GM21515 (cell line): ENCODE data around the gene SWAP70.
"Not testable (repeated sequence)": the region's sequence is repeated elsewhere in the genome, so short reads cannot be mapped to it uniquely, and the experiment has no call there.

Experiments
- ATAC-seq: cut with Tn5 transposase; IDR thresholded peaks from one replicate; pipeline ENCODE4 v1.9.1; 2021; ENCODE audit not compliant: unreplicated experiment

Gene SWAP70

GRCh38 chr11:9719566-9720289 is 55.9 kb downstream of the SWAP70 start:
- ATAC-seq = no peak

DNA sequence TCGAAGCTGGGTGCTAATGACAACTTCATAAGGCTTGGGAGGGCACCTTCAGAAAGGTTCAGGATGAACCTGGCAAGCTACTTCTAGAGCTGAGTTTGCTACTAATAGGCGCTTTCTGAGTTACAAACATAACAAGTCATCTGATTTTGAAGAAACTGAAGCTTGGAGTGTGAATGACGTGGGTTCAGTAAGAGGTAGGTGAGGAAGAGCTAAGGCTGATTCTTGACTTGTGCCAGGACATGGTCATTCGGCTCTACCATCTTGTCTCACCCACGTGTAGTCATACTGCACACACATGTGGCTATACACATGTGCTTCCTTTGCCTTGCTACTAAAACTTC is 56.4 kb downstream of the SWAP70 start:
- no peak for ATAC-seq

- no peak for ATAC-seq
Observed at GRCh38 chr11:9722023-9722422, 58.1 kb downstream of the SWAP70 start.

GRCh38 chr11:9722893-9723292 is 59.0 kb downstream of the SWAP70 start:
- no peak for ATAC-seq

GRCh38 chr11:9726321-9727022 is 62.6 kb downstream of the SWAP70 start:
- no peak for ATAC-seq

GRCh38 chr11:9728058-9728457 is 64.2 kb downstream of the SWAP70 start:
- ATAC-seq = no peak

DNA sequence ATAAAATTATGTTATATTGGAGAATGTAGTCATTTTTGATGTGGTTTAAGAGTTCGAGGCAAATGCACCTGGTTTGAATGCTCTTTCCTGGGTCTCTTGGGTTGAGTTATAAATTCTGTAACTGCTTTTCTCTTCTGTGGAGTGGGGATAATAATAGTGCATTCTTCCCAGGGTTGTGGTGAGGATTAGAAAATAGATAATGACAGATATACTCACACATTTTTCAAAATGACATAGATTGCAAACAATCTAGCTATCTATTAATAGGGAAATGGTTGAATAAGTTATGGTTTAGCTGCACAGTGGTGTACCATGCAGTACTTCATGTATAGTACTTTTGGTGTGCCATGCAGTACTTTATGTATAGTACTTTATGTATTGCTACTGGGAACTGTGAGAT is 67.4 kb downstream of the SWAP70 start:
- ATAC-seq = no peak

- no peak for ATAC-seq
Observed at GRCh38 chr11:9732453-9732852, 68.6 kb downstream of the SWAP70 start.

- ATAC-seq = no peak
Observed at GRCh38 chr11:9733212-9733611, 69.3 kb downstream of the SWAP70 start.

DNA sequence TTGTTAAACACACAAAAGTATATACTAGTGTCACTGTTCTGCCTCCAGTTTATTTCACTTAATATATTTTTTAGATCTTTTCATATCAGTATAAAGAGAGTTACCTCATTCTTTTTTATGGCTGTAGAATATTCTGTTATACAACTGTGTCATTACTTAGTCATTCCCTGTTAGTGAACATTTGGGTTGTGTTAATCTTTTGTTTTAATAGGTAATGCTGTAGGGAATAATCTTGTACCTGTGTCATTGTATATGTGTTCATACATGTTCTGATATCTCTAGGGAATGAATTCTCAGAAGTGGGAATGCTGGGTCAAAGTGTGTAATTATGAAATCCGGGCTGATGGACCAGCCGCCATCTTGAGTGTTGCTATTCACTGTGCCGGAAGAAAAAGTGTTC is 71.4 kb downstream of the SWAP70 start:
- ATAC-seq = no peak

DNA sequence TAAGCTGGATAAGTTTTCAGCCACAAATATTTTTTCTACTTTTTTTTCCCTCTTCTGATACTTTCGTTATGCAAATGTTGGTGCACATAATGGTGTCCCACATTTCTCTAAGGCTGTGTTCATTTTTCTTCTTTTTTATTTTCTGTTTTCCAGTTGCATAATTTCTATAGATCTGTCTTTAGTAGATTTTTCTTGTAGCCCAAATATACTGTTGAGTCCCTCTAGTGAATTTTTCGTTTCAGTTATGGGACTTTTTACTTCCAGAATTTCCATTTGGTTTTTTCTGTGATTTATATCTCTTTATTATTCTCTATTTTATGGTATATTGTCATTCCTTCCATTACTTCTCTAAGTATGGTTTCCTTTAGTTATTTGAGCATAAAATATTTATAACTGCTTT is 72.0 kb downstream of the SWAP70 start:
- ATAC-seq = no peak

- ATAC-seq = no peak
Observed at GRCh38 chr11:9736365-9736764, 72.5 kb downstream of the SWAP70 start.

GRCh38 chr11:9738116-9738515 is 74.2 kb downstream of the SWAP70 start:
- no peak for ATAC-seq

GRCh38 chr11:9738707-9739106 is 74.8 kb downstream of the SWAP70 start:
- ATAC-seq = no peak

DNA sequence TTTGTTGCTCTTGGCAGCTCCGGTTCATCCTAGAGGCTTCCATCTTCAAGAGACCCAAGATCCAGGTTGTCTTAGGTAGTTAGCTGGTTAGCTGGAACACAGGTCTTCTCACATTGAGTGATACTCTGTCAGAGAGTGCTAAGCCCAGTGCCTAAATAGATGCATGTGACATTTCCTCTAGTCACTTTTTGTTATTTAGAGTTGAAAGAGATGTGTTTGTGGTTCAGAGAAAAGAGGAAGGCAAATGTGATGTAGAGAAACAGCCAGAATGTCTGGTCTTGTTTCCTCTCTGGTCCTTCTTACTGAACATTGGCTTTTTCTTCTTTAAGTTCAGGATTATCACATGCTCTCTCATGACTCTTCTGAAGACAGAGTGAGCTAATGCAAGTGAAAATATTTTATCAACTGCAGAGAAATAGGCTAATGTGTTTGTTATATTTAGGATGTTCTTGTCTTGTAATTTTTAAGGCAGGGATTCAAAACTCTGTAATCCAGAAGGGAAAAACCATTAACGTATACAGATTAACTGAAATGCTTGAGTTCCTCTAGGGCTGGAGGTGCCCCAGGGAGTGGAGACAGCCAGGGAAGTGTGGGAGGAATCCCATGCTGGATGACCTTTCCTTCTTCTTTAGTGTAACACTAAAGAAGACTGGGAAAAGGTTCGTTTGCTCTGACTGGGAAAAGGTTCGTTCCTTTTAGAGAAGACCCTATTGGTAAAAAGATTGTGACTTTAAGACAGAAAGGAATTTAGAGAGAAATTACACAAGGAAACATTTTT is 75.4 kb downstream of the SWAP70 start:
- ATAC-seq = peak; percentile 65

- no peak for ATAC-seq
Observed at GRCh38 chr11:9740202-9740883, 76.5 kb downstream of the SWAP70 start.

- no peak for ATAC-seq
Observed at GRCh38 chr11:9741260-9741659, 77.4 kb downstream of the SWAP70 start.

- ATAC-seq = not testable (repeated sequence)
Observed at GRCh38 chr11:9743512-9743911, 79.6 kb downstream of the SWAP70 start.

DNA sequence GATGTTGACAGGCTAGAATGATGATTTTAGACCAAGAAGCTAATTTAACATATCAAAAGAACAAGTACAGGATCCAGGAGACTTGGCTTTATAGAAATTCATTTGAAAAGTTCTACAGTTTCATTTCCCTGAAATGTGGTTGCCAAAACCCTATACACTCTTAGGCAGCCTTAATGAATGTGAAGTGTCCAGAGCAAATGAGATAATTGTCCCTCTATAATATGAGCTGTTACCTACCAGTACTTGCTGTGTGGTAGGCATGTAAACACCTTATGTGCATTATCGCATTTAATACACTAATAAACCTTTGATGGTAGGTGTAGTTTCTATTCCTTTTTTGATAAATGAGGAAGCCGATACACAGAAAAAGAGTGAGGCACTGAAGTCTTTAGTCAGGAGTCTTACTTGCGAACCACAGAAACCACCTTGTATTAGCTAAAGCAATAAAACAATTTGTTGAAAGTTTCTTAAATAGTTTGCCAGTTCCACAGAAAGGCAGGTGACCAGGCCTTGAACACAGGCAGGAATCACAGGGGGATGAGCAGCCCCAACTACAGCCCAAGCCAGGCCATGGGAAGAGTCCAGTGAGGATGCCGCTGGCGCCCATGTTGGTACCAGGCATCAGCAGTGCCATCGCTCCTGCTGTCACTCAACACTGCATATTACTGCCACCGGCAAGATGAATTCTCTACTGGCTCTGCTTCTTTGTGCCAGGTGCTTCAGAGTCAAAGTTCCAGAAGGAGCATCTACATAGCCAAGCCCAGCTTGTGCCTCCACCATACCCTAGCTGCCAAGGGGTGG is 81.7 kb downstream of the SWAP70 start:
- ATAC-seq = peak; percentile 56

DNA sequence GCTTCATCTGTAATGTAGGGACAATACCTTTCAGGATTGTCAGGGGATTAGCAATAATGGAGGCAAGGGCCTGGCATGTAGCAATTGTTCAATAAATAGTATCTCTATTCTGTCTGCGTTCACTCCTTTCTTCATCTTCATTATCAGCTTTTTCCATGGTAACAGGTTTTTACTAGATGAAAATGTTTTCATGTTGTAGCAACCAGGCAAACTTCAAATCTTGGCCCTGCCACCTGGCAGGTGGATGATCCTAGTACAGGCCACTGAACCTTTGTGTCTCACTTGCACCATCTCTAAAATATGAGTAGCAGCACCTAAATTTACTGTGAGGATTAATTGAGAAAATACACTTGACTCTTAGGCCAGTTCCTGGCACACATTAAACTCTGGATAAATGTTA is 83.4 kb downstream of the SWAP70 start:
- ATAC-seq = no peak

- no peak for ATAC-seq
Observed at GRCh38 chr11:9747828-9748227, 84.0 kb downstream of the SWAP70 start.
